ENCODE data around the gene MOSPD3. TPM values are rescaled to one million over a fixed set of nuclear protein-coding genes. Genes with fewer than 3 reads are reported as not detected.
A peak's percentile ranks its signal among the peaks of the same experiment; 100 is the strongest.

Gene MOSPD3
- total and polyA plus RNA-seq, 2 of the 13 experiments (the other 11 are each of a cell fraction or from before 2014, with no cell fraction given): 7.6 to 8.8 TPM

GRCh38 chr7:100641463-100641859, 29.1 kb downstream of the MOSPD3 start, which contains the start of gene TFR2 (continued):
- TF ChIP-seq ZIK1 (CRISPR knock-in tag; IDR thresholded peaks at IDR 0.05; ENCODE audit: borderline replicate concordance, low read depth) (no peak), ZSCAN5A (CRISPR knock-in tag; IDR thresholded peaks at IDR 0.05; ENCODE audit: borderline replicate concordance) (no peak), NR2C2 (CRISPR knock-in tag; IDR thresholded peaks at IDR 0.05; ENCODE audit: borderline replicate concordance) (peak; percentile 60; the same call in 1 of the 2 replicates), IKZF5 (CRISPR knock-in tag; IDR thresholded peaks at IDR 0.05) (peak; percentile 72; the same call in 1 of the 2 replicates), KDM5A (IDR thresholded peaks at IDR 0.05; ENCODE audit: borderline replicate concordance, low read length) (no peak), ZNF101 (CRISPR knock-in tag; IDR thresholded peaks at IDR 0.05; ENCODE audit: borderline replicate concordance, low read depth) (no peak), FOXM1 (CRISPR knock-in tag; IDR thresholded peaks at IDR 0.05) (no peak), EEA1 (CRISPR knock-in tag; IDR thresholded peaks at IDR 0.05; ENCODE audit: borderline replicate concordance) (no peak), ZBTB44 (CRISPR knock-in tag; IDR thresholded peaks at IDR 0.05) (no peak), ZEB1 (IDR thresholded peaks at IDR 0.05; ENCODE audit: insufficient replicate concordance, low read depth) (no peak), ZNF800 (CRISPR knock-in tag; IDR thresholded peaks at IDR 0.05) (no peak), SKIL (CRISPR knock-in tag; IDR thresholded peaks at IDR 0.05; ENCODE audit: borderline replicate concordance) (0 out of 2 replicates have a peak, but pooled peaks have one; percentile 31), ZSCAN22 (CRISPR knock-in tag; IDR thresholded peaks at IDR 0.05) (no peak), ELK4 (CRISPR knock-in tag; IDR thresholded peaks at IDR 0.05; ENCODE audit: borderline replicate concordance) (no peak), MLX (CRISPR knock-in tag; IDR thresholded peaks at IDR 0.05) (peak; percentile 55; the same call in 1 of the 2 replicates), TAF1 (CRISPR knock-in tag; IDR thresholded peaks at IDR 0.05) (0 out of 2 replicates have a peak, but pooled peaks have one; percentile 24), ZNF598 (CRISPR knock-in tag; IDR thresholded peaks at IDR 0.05; ENCODE audit: borderline replicate concordance) (no peak), TARDBP (CRISPR knock-in tag; IDR thresholded peaks at IDR 0.05) (peak; percentile 55; the same call in 1 of the 2 replicates)
